Stimulated activated naive CD8-positive, alpha-beta T cell treated with anti-CD3 and anti-CD28 coated beads, Interleukin-15, Interleukin-2, amounts not matched to agents 100 ng/mL and 50 ng/mL, for 24 hours (primary cell): ENCODE data around the gene CBX4.

Experiments
- H3K27ac Mint-ChIP-seq: one replicate; pipeline ENCODE4 v1.8.0; 2021; ENCODE audit warnings: mild to moderate bottlenecking, mixed read lengths
- H3K27me3 Mint-ChIP-seq: one replicate; pipeline ENCODE4 v1.8.0; 2021; ENCODE audit warnings: mixed read lengths
- H3K36me3 Mint-ChIP-seq: one replicate; pipeline ENCODE4 v1.8.0; 2021; ENCODE audit warnings: low read depth, mixed read lengths
- H3K4me1 Mint-ChIP-seq: one replicate; pipeline ENCODE4 v1.8.0; 2021; ENCODE audit warnings: low read depth, mixed read lengths
- H3K4me3 Mint-ChIP-seq: one replicate; pipeline ENCODE4 v1.8.0; 2021; ENCODE audit warnings: mild to moderate bottlenecking, mixed read lengths
- H3K9me3 Mint-ChIP-seq: one replicate; pipeline ENCODE4 v1.8.0; 2021; ENCODE audit warnings: mixed read lengths

Gene CBX4

GRCh38 chr17:79790805-79791734 lies 48.2 kb downstream of the CBX4 start:
- Mint-ChIP-seq H3K36me3 (no peaks in the 10 kb centered on the region), H3K4me3 (no peak overlapping the region), H3K4me1 (peaks cover 17% of the 10 kb centered on the region), H3K27me3 (peaks cover 52% of the 10 kb centered on the region), H3K27ac (no peak overlapping the region), H3K9me3 (no peaks in the 10 kb centered on the region)

DNA sequence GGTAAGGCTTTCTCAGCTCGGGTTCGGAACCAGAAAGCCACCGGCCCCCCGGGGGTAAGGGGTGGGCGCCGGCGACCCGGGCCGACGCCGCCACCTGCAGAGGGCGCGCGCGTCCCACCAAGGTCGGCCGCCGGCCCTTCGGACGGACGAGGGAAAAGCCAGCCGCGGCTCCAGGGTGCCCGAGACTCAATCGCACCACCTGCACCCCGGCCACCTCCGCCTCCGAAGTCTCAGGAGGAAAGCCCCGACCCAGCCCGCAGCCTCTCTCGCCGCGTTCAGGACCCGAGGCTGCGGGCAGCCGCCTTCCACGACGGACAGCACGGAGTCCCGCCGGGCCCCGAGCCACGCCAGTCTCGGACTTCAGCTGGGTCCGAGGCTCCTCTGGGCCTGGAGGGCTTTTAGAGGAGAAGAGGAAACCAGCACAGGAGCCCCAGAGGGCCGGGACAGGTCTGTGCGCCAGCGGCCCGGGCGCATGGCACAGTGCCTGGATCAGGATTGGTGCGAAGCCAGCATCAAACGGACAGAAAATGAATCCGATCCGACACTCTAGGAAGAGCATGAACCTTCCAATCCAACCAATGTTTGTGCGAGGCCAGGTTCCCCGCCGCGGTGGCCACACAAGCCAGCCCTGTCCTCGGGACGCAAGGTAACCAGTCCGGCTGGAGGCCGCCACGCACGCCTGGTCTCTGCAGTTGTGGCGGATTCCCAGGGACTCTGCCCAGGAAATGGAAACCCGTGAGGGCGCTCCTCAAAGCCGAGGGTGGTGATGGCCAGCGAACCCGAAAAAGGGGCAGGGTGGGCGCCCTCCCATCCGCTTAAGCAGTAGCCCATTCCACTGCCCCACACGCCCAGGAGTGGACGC lies 49.1 kb downstream of the CBX4 start:
- Mint-ChIP-seq H3K4me3 (no peak overlapping the region), H3K36me3 (no peaks in the 10 kb centered on the region), H3K27ac (no peak overlapping the region), H3K9me3 (no peaks in the 10 kb centered on the region), H3K27me3 (peaks cover 55% of the 10 kb centered on the region), H3K4me1 (peaks cover 12% of the 10 kb centered on the region)

DNA sequence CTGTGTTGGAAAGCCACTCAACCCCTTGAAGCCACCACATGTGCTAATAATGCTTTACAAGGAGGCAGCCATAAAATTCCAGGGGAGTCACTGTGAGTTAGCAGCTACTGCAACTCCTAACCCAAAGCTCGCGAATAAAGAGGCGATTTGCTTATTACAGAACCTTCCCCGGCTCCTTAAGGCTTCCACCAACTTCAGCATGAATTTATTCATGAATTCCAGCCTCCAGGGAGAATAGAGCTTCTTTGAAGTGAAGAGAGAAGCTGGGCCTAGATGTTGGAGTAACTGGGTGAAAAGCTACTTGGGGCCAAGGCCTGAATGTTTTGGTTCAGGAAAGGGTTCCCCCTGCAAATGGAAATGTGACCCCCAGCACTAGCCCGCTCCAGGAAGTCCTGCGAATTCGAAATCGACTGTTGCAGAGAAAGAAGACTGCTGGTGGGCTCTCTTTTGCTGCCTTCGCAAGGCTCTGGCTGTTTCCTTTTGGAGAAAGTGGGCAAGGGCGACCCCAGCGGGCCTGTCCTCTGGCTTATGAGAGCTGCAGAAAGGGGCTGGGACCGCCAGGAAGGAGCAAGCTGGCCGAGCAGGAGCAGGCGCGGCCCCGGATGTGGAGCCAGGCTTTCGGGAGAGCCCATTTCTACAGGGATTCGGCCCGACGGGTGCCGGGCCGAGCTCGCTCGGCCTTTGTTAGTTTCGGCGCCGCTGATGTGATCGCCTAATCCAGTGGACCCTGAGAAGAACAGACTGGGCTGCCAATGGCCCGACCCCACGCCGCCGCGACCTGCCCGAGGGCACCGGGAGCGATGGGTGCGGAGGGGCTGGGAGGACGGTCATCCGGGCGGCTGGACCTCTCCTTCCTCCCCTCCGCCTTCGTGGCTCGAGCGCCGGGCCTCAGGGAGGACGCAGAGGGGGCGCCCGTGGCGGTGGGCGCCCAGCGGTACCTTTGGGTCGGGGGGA lies 50.0 kb downstream of the CBX4 start:
- Mint-ChIP-seq H3K9me3 (no peaks in the 10 kb centered on the region), H3K27ac (no peak overlapping the region), H3K36me3 (no peaks in the 10 kb centered on the region), H3K27me3 (peaks cover 56% of the 10 kb centered on the region), H3K4me3 (no peak overlapping the region), H3K4me1 (peaks cover 12% of the 10 kb centered on the region)

DNA sequence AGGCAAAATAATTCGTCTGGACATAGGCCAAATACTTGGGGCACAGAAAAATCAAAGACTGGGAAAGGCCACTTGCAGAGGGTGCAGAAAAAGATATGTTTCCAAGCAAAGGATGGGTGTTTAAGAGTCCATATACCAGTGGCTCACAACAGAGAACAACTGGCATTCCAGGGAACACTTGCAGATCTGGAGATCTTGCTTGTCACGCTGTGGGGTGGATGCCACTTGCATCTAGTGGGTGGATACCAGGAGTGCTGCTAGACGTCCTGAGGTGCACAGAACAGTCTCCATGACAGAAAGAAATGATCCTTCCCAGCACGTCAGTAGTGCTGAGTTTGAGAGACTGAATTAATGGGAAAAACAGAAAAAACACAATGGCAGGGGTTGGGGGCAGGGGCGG lies 50.8 kb downstream of the CBX4 start:
- no peaks in the 10 kb centered on the region for H3K9me3 Mint-ChIP-seq
- H3K4me1 Mint-ChIP-seq = peaks cover 12% of the 10 kb centered on the region
- peaks cover 52% of the 10 kb centered on the region for H3K27me3 Mint-ChIP-seq
- no peak overlapping the region for H3K27ac Mint-ChIP-seq
- no peaks in the 10 kb centered on the region for H3K36me3 Mint-ChIP-seq
- H3K4me3 Mint-ChIP-seq = no peak overlapping the region

- Mint-ChIP-seq H3K4me1 (peaks cover 9% of the 10 kb centered on the region), H3K4me3 (no peak overlapping the region), H3K27ac (no peak overlapping the region), H3K9me3 (no peaks in the 10 kb centered on the region), H3K27me3 (peaks cover 52% of the 10 kb centered on the region), H3K36me3 (no peaks in the 10 kb centered on the region)
Measured at GRCh38 chr17:79786930-79787643, 52.2 kb downstream of the CBX4 start.

DNA sequence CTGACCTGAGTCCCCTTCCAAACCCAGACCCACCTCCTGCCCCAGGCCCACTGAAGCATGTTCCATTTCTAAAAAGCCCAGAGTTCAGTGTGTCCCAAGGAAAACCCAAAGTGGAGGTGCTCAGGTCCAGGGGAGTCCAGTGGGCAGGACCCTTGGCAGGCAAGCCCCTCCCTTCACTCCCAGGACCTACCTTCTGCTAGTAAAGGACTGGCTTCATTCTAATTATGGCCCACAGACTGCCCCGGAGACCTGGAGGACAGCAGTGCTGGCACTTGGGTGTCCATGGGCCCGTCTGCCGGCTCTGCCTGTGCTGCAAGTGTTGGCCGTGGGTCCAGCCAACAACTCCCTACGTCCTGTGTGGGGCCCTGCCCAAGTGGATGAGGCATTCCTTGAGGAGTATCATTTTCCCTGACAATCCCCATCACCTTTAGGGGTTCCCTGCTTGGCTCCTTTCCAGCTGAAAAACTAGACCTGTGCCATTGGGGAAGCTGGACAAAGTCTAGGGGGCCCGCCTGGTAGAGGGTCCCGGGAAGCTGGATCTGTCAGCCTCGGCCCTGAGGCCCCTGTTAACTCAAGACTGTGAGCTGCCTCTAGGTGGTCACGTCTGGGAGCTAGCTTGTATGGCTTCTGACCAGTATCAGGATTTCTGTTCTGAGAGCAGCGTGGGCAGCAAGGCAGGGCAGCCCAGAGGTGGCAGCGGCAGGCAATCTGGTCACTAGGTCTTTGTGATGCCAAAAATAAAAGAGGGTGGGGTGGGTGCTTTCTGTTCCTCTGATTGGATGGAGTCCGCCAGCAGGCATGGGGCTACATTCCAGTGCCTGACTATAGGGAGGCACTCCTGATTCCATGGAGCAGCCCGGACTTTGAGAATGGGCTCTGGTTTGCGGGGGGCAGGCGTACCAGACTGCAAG lies 53.1 kb downstream of the CBX4 start:
- Mint-ChIP-seq H3K27me3 (peaks cover 51% of the 10 kb centered on the region), H3K9me3 (no peaks in the 10 kb centered on the region), H3K36me3 (no peaks in the 10 kb centered on the region), H3K4me1 (peaks cover 16% of the 10 kb centered on the region), H3K4me3 (no peak overlapping the region), H3K27ac (no peak overlapping the region)

GRCh38 chr17:79785017-79785899 lies 54.0 kb downstream of the CBX4 start:
- Mint-ChIP-seq H3K36me3 (no peaks in the 10 kb centered on the region), H3K9me3 (no peaks in the 10 kb centered on the region), H3K4me3 (no peak overlapping the region), H3K4me1 (peaks cover 15% of the 10 kb centered on the region), H3K27me3 (peaks cover 54% of the 10 kb centered on the region), H3K27ac (no peak overlapping the region)

- Mint-ChIP-seq H3K27me3 (peaks cover 60% of the 10 kb centered on the region), H3K36me3 (no peaks in the 10 kb centered on the region), H3K27ac (no peak overlapping the region), H3K4me3 (no peak overlapping the region), H3K4me1 (peaks cover 17% of the 10 kb centered on the region), H3K9me3 (no peaks in the 10 kb centered on the region)
Measured at GRCh38 chr17:79784353-79785016, 54.8 kb downstream of the CBX4 start.

DNA sequence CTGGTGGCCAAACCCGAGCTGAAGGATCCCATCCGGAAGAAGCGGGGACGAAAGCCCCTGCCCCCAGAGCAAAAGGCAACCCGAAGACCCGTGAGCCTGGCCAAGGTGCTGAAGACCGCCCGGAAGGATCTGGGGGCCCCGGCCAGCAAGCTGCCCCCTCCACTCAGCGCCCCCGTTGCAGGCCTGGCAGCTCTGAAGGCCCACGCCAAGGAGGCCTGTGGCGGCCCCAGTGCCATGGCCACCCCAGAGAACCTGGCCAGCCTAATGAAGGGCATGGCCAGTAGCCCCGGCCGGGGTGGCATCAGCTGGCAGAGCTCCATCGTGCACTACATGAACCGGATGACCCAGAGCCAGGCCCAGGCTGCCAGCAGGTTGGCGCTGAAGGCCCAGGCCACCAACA lies 55.3 kb downstream of the CBX4 start:
- Mint-ChIP-seq H3K4me1 (peaks cover 20% of the 10 kb centered on the region), H3K36me3 (no peaks in the 10 kb centered on the region), H3K27me3 (peaks cover 60% of the 10 kb centered on the region), H3K9me3 (no peaks in the 10 kb centered on the region), H3K4me3 (no peak overlapping the region), H3K27ac (no peak overlapping the region)
